HG03280 (cell line): Measurements from ENCODE around the gene NOX1.
"Not testable (repeated sequence)": the region's sequence is repeated elsewhere in the genome, so short reads cannot be mapped to it uniquely, and the experiment has no call there.

ENCODE experiments used
- ATAC-seq: cut with Tn5 transposase; IDR thresholded peaks from one replicate; pipeline ENCODE4 v1.9.1; 2021; ENCODE audit warnings: mild to moderate bottlenecking, moderate library complexity; ENCODE audit not compliant: unreplicated experiment

NOX1 gene

DNA sequence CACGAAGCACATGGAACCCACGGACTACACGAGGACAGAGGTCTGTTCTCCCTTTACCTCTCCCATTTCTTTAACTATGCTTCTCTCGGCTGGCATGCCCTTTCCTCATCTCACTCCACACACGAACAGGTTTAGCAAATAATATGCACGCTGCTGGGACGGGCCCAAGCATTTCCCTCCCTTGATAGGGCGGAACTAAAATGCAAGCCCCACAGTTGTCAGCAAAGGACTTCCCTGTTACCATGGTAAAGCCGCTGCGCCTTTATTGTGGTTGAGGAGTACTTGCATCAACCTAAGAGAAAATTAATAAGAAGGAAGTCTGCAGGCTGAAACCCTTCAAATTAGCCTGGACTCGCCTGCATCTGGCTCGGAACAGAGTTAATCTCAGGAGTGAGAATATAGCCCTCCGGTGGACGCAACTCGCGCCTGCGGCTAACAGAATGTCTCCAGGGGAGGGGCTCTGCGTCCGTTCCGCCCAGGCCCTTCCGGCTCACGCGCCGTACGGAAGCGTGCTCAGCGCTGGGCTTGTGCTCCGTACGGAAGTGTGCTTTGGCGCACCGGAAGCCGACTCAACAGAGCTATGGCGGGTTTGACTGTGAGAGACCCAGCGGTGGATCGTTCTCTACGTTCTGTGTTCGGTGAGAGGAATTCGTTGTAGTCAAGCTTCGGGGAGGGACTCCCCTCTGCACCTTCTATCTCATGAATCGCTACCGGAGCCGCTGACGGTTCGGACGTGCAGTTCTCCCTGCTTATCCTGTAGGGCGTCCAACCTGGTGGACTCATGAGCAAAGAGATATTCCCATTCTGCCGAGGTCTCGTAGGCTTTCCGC lies 54.1 kb downstream of the NOX1 start, which contains the start of gene CSTF2:
Gene CSTF2, plus strand, starts transcription at position 555 of the 830 bp plus-strand sequence. Its CDS starts 26 bp downstream, at position 581.
- peak; percentile 99 for ATAC-seq

- no peak for ATAC-seq
Observed at GRCh38 chrX:100819534-100819836, 54.7 kb downstream of the NOX1 start.

DNA sequence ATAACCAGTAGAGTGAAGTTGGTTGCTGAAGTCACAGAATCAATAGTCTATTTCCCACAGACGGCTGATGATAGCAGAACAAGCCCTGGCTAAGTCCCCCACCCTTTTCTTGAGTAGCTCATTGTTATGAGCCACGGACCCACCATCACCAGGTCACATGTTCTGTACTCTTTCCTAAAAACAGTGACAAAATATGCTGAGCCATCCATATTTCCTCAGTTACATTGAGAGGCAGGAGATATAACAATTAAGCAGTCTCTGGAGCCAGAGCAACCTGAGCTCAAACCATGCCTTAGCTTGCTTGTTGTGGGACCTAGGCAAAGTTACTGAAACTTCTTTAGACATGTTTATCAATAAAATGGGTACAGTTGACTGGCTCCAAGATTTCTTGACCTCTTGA lies 56.8 kb downstream of the NOX1 start:
- ATAC-seq, result no peak

- ATAC-seq, result no peak
Observed at GRCh38 chrX:100812216-100813158, 61.7 kb downstream of the NOX1 start.

GRCh38 chrX:100808265-100808664 lies 65.9 kb downstream of the NOX1 start:
- ATAC-seq, result not testable (repeated sequence)

DNA sequence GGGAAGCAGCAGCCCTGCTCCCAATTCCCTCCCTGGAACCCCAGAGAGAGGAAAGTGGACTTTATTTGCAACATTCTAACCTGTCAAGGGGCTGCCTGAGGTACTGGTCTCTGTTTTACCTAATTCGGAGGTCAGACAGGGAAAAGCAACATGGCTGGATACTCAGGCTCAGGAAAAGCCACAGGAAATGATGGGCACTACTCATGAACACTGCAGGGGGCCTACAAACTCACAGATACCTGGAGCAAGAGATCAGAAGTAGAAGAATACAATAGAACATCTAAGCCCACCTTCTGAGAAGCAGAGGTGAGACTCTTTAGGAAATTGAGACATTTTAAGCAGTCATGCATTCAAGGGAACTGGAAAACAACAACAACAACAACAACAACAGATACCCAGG lies 69.4 kb downstream of the NOX1 start:
- no peak for ATAC-seq

- no peak for ATAC-seq
Observed at GRCh38 chrX:100802843-100803242, 71.3 kb downstream of the NOX1 start.

GRCh38 chrX:100798484-100799214 lies 75.5 kb downstream of the NOX1 start:
- ATAC-seq, result no peak

GRCh38 chrX:100797359-100797758 lies 76.8 kb downstream of the NOX1 start:
- no peak for ATAC-seq

DNA sequence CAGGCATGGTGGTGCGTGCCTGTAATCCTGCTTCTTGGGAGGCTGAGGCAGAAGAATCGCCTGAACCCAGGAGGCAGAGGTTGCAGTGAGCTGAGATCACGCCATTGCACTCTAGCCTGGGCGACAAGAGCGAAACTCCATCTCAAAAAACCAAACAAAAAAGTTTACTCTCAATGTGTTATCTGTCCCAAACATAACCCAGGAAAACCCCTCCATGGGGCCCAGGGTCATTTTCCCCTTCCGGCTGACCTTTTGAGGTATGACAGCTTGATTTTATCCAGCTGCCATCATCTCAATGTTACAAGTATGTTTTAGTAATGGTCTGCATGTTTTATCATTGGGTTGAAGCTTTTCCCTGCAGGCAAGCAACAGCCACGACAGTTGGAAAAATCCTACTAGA lies 77.8 kb downstream of the NOX1 start:
- not testable (repeated sequence) for ATAC-seq
